Panc1 (cell line): ENCODE data around the gene EML1.

ENCODE experiments used
- POLR2AphosphoS5 ChIP-seq: IDR thresholded peaks from 2 replicates; pipeline ENCODE4 v1.6.1; 2012; ENCODE audit warnings: mild to moderate bottlenecking, low read depth, low read length, moderate library complexity
- SIN3A ChIP-seq: IDR thresholded peaks from 2 replicates; pipeline ENCODE4 v1.6.1; 2012; ENCODE audit warnings: low read depth, mild to moderate bottlenecking, low read length, moderate library complexity, borderline replicate concordance; ENCODE audit not compliant: insufficient read depth
- TF ChIP-seq, protein P1 (sequence below): fragments of 450-650 bp; IDR thresholded peaks from 2 replicates; pipeline ENCODE4 v1.5.1; 2017; ENCODE audit warnings: mild to moderate bottlenecking
- TF ChIP-seq, protein P2 (sequence below), 2 experiments: IDR thresholded peaks; 2 replicates each; pipeline ENCODE4 v1.6.1; 2011 to 2012; ENCODE audit warnings: low read depth in 2 of 2, control low read depth in 1 of 2, low read length in 1 of 2, mild to moderate bottlenecking in 1 of 2, moderate library complexity in 1 of 2; ENCODE audit not compliant: insufficient read depth in 1 of 2

DNA sequence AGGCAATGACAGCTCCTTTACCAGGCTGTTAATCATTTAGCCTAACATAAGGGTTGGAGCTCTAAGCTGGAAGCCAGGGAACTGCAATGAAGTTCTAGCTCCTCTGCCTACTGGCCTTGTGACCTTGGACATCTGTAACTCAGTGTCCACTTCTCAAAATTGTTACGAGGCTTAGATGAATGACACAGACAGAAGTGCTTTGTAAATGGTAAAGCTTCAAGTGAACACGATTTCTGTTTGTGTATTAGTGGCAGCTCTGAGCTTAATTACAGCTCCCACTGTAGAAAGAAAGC lies 122.8 kb downstream of the EML1 start:
- TF ChIP-seq, protein P1, sequence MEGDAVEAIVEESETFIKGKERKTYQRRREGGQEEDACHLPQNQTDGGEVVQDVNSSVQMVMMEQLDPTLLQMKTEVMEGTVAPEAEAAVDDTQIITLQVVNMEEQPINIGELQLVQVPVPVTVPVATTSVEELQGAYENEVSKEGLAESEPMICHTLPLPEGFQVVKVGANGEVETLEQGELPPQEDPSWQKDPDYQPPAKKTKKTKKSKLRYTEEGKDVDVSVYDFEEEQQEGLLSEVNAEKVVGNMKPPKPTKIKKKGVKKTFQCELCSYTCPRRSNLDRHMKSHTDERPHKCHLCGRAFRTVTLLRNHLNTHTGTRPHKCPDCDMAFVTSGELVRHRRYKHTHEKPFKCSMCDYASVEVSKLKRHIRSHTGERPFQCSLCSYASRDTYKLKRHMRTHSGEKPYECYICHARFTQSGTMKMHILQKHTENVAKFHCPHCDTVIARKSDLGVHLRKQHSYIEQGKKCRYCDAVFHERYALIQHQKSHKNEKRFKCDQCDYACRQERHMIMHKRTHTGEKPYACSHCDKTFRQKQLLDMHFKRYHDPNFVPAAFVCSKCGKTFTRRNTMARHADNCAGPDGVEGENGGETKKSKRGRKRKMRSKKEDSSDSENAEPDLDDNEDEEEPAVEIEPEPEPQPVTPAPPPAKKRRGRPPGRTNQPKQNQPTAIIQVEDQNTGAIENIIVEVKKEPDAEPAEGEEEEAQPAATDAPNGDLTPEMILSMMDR, result no peak
- TF ChIP-seq POLR2AphosphoS5 (no peak), SIN3A (no peak)
- TF ChIP-seq, protein P2, sequence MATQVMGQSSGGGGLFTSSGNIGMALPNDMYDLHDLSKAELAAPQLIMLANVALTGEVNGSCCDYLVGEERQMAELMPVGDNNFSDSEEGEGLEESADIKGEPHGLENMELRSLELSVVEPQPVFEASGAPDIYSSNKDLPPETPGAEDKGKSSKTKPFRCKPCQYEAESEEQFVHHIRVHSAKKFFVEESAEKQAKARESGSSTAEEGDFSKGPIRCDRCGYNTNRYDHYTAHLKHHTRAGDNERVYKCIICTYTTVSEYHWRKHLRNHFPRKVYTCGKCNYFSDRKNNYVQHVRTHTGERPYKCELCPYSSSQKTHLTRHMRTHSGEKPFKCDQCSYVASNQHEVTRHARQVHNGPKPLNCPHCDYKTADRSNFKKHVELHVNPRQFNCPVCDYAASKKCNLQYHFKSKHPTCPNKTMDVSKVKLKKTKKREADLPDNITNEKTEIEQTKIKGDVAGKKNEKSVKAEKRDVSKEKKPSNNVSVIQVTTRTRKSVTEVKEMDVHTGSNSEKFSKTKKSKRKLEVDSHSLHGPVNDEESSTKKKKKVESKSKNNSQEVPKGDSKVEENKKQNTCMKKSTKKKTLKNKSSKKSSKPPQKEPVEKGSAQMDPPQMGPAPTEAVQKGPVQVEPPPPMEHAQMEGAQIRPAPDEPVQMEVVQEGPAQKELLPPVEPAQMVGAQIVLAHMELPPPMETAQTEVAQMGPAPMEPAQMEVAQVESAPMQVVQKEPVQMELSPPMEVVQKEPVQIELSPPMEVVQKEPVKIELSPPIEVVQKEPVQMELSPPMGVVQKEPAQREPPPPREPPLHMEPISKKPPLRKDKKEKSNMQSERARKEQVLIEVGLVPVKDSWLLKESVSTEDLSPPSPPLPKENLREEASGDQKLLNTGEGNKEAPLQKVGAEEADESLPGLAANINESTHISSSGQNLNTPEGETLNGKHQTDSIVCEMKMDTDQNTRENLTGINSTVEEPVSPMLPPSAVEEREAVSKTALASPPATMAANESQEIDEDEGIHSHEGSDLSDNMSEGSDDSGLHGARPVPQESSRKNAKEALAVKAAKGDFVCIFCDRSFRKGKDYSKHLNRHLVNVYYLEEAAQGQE (IDR thresholded peaks at IDR 0.05; ENCODE audit: insufficient read depth in 1 of 2, low read depth in 2 of 2, low read length in 1 of 2), result no peak
